Right lobe of liver (tissue), 6 donors: ENCODE results near the gene PTCRA. TPM values are rescaled to one million over a fixed set of nuclear protein-coding genes. Genes with fewer than 3 reads are reported as not detected.

Source experiments
- ATAC-seq, 4 donors: fragments of 200-7000 bp; cut with Tn5 transposase; one replicate each; pipeline ENCODE4 v1.9.1; 2020; ENCODE audit warnings: mild to moderate bottlenecking in 4 of 4, moderate library complexity in 4 of 4
- DNase-seq, 3 donors: peaks; one replicate each; pipeline ENCODE4 v3.0.0-alpha.2; 2020
- H3K27ac ChIP-seq, 3 donors: fragments of 200-600 bp; one replicate each; pipeline ENCODE4 v1.8.0; 2022
- H3K27me3 ChIP-seq, 2 donors: fragments of 200-600 bp; one replicate each; pipeline ENCODE4 v1.8.0; 2022
- H3K36me3 ChIP-seq, 4 donors: fragments of 200-600 bp; sonication (generic) in 1 of 4; one replicate each; pipeline versions ENCODE4 v1.5.1 to v1.8.0; 2017 to 2022; ENCODE audit warnings: control low read depth in 1 of 4
- H3K4me1 ChIP-seq, 4 donors: fragments of 200-600 bp; sonication (generic) in 1 of 4; one replicate each; pipeline versions ENCODE4 v1.5.1 to v1.8.0; 2017 to 2022; ENCODE audit warnings: control low read depth in 1 of 4
- H3K4me3 ChIP-seq, 3 donors: fragments of 200-600 bp; one replicate each; pipeline ENCODE4 v1.8.0; 2022
- H3K9me3 ChIP-seq, 4 donors: fragments of 200-600 bp; sonication (generic) in 1 of 4; one replicate each; pipeline versions ENCODE4 v1.5.1 to v1.8.0; 2017 to 2022; ENCODE audit warnings: control low read depth in 1 of 4
- CTCF ChIP-seq, 4 donors: fragments of 200-600 bp in 3 of 4; fragments of 450-650 bp in 1 of 4; IDR thresholded peaks; one replicate each; pipeline versions ENCODE4 v1.5.1 to v1.8.0; 2016 to 2022; ENCODE audit warnings: antibody characterized with exemption in 4 of 4, mild to moderate bottlenecking in 2 of 4
- POLR2A ChIP-seq: fragments of 450-650 bp; IDR thresholded peaks from one replicate; pipeline ENCODE4 v1.6.1; 2017; ENCODE audit warnings: antibody characterized with exemption, mild to moderate bottlenecking
- WGBS: methylation state at CpG from one replicate; pipeline ENCODE4 v1.1.6; 2018; ENCODE audit warnings: low coverage, low lambda C conversion rate; ENCODE audit not compliant: insufficient coverage; ENCODE audit errors: missing lambda C conversion rate; 5-methylcytosine and 5-hydroxymethylcytosine counted together
- intact Hi-C, 2 donors: fragments of 100-400 bp; cut with DNase I; formaldehyde crosslinking; loops; one replicate each; pipeline versions ENCODE4 v1.11.2 to v1.14.1; 2022
- long read RNA-seq: library from polyadenylated mRNA; unstranded; transcript quantifications from one replicate; pipeline ENCODE4 v2.0.0, GENCODE V29; 2019
- total RNA-seq, 6 experiments: library from RNA; depleted of rRNA in 2 of 6; stranded (reverse); fragments of >200 nt in 2 of 6; fragmentation: NEBNext Ultra II Directional in 3 of 6; extraction: Animal tissue kit (Norgen Biotek cat#: 25700) in 3 of 6; gene quantifications; one replicate each; pipeline versions ENCODE4 v1.1.0 to v1.2.4, GENCODE V29; 2016 to 2023
- donor health status: DM: no; HTN: yes; CAD: no.
- donor health status: DM: no; HTN: no; CAD: no.
- donor health status: DM: no; HTN: no; CAD: no.
- donor health status: DM: no; HTN: yes; CAD: no.
- donor health status: DM: no; HTN: yes; CAD: no.

PTCRA gene
- under 1 TPM in 3 of 6 experiments, not detected in 3; 0.31 to 0.46 (median 0.37) TPM for total RNA-seq
- long read RNA-seq = 0 reads

DNA sequence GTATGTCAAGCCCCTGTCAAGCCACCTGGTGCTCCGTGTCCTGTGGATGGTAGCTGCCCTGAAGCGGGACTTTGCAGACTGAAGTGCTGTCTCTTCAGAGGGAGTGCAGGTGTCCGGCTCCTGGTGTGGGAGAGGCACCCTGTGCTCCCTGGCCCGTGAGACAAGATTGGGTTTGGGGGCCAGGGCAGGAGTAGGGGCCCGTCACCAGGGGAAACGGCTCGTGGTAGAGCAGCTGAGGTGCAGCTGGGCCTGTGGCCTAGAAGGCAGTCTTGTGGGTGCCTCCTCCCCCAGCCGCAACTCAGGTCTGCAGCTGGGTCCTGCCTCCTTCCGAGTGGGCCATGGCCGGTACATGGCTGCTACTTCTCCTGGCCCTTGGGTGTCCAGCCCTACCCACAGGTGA lies at the start of gene PTCRA:
Gene PTCRA (plus strand): TSS at position 322 of the 400 bp plus-strand sequence. CDS start 17 bp downstream, at position 339.
- Histone ChIP-seq H3K4me1 (no peaks in the 10 kb centered on the region), H3K27ac (no peak within 1 kb of the TSS), H3K9me3 (no peaks in the 10 kb centered on the region), H3K36me3 (no peaks in the 10 kb centered on the region), H3K27me3 (no peaks in the 10 kb centered on the region), H3K4me3 (no peak within 1 kb of the TSS)
- ATAC-seq (peak in 1 of 4 donors; percentile 20), DNase-seq (no peak)
- TF ChIP-seq CTCF (IDR thresholded peaks at IDR 0.05) (no peak), POLR2A (no peak)
- no CpG with 5 or more reads among the region's 10 CpGs for whole genome bisulfite sequencing
- intact Hi-C loops = no loop called here

GRCh38 chr6:42870145-42870936 lies 45.5 kb upstream of the PTCRA start:
- Histone ChIP-seq H3K9me3 (no peaks in the 10 kb centered on the region), H3K4me1 (no peaks in the 10 kb centered on the region), H3K36me3 (peaks cover 0 to 8% (median 4%) of the 10 kb centered on the region in 4 donors), H3K4me3 (no peak overlapping the region), H3K27me3 (no peaks in the 10 kb centered on the region), H3K27ac (no peak overlapping the region)
- ATAC-seq (no peak), DNase-seq (no peak)
- WGBS = 56% methylated on average over 2 of the region's 2 CpGs
- TF ChIP-seq CTCF (IDR thresholded peaks at IDR 0.05) (no peak), POLR2A (no peak)
- intact Hi-C loops = loop anchor here in 1 of 2 donors (10.0 kb wide), 1 partner anchor 206 kb away; no protein-coding TSS in a partner anchor

GRCh38 chr6:42871711-42872110 lies 44.1 kb upstream of the PTCRA start:
- H3K4me1 ChIP-seq = no peaks in the 10 kb centered on the region
- H3K27ac ChIP-seq = no peak overlapping the region
- DNase-seq = no peak
- peaks cover 0 to 4% (median 2%) of the 10 kb centered on the region in 4 donors for H3K36me3 ChIP-seq
- H3K4me3 ChIP-seq = no peak overlapping the region
- intact Hi-C loops = loop anchor here in 1 of 2 donors (10.0 kb wide), 1 partner anchor 207 kb away; no protein-coding TSS in a partner anchor
- TF ChIP-seq CTCF (IDR thresholded peaks at IDR 0.05) = no peak
- TF ChIP-seq POLR2A = no peak
- 80% methylated on average over 2 of the region's 3 CpGs for WGBS
- ATAC-seq = no peak
- H3K27me3 ChIP-seq = no peaks in the 10 kb centered on the region
- no peaks in the 10 kb centered on the region for H3K9me3 ChIP-seq

- DNase-seq = no peak
- intact Hi-C loops = loop anchor here in 1 of 2 donors (10.0 kb wide), 1 partner anchor 209 kb away; no protein-coding TSS in a partner anchor
- H3K36me3 ChIP-seq = peaks cover 0 to 2% (median 0%) of the 10 kb centered on the region in 4 donors
- peaks cover 0 to 12% (median 5%) of the 10 kb centered on the region in 4 donors for H3K4me1 ChIP-seq
- no peaks in the 10 kb centered on the region for H3K27me3 ChIP-seq
- no peak for ATAC-seq
- H3K27ac ChIP-seq = no peak overlapping the region
- no peak for TF ChIP-seq CTCF (IDR thresholded peaks at IDR 0.05)
- TF ChIP-seq POLR2A = no peak
- 59% methylated on average over 2 of the region's 2 CpGs for WGBS
- H3K4me3 ChIP-seq = no peak overlapping the region
- H3K9me3 ChIP-seq = no peaks in the 10 kb centered on the region
Measured at GRCh38 chr6:42873313-42873712, 42.5 kb upstream of the PTCRA start.
